ENCODE results near the gene SRL. TPM values are rescaled to one million over a fixed set of nuclear protein-coding genes. Genes with fewer than 3 reads are reported as not detected.
A peak's percentile ranks its signal among the peaks of the same experiment; 100 is the strongest.

Gene SRL
- total RNA-seq, 4 donors from 2014 or later, result 0.84 to 3.6 (median 1.5) TPM

DNA sequence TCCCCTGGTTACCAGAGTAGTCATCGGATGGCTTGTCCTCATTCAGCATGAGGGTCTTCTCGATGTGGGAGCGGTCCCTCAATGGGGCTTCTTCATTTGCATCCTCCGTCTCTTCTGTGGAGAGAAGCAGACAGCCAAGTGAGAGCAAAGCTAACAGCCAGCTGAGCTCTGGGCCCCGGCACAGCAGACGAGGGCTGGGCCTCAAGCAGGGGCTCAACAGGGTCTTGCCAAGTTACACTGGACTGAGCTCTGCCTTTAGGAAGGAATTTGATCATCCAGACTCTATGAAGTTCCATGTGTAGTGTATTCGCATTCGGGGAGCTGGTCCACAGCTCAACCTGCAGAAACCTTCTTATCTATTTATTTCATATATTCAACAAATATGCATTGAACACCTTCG lies 37.4 kb downstream of the SRL start:
- H3K4me3 ChIP-seq, result no peak overlapping the region
- TF ChIP-seq POLR2A (IDR thresholded peaks at IDR 0.05) (no peak), EP300 (IDR thresholded peaks at IDR 0.05) (no peak), CTCF (IDR thresholded peaks at IDR 0.05) (no peak)
- no peak for DNase-seq (ENCODE audit: low spot score in 2 of 2)
- H3K27me3 ChIP-seq, result no peaks in the 10 kb centered on the region
- H3K4me1 ChIP-seq, result peaks cover 0 to 9% (median 0%) of the 10 kb centered on the region in 4 donors
- H3K9me3 ChIP-seq, result no peaks in the 10 kb centered on the region
- WGBS, 2 donors, result 82 to 88% methylated on average over 9 of the region's 9 CpGs
- H3K36me3 ChIP-seq, result no peaks in the 10 kb centered on the region
- H3K27ac ChIP-seq, result no peak overlapping the region

GRCh38 chr16:4203748-4204147 lies 38.1 kb downstream of the SRL start:
- Histone ChIP-seq H3K27me3 (no peaks in the 10 kb centered on the region), H3K27ac (no peak overlapping the region), H3K4me1 (peaks cover 0 to 9% (median 0%) of the 10 kb centered on the region in 4 donors), H3K4me3 (no peak overlapping the region), H3K9me3 (no peaks in the 10 kb centered on the region), H3K36me3 (no peaks in the 10 kb centered on the region)
- DNase-seq (ENCODE audit: low spot score in 2 of 2), result no peak
- WGBS, 2 donors, result 90 to 95% methylated on average over 5 to 11 of the region's 11 CpGs
- TF ChIP-seq EP300 (IDR thresholded peaks at IDR 0.05) (no peak), CTCF (IDR thresholded peaks at IDR 0.05) (no peak), POLR2A (IDR thresholded peaks at IDR 0.05) (no peak)

DNA sequence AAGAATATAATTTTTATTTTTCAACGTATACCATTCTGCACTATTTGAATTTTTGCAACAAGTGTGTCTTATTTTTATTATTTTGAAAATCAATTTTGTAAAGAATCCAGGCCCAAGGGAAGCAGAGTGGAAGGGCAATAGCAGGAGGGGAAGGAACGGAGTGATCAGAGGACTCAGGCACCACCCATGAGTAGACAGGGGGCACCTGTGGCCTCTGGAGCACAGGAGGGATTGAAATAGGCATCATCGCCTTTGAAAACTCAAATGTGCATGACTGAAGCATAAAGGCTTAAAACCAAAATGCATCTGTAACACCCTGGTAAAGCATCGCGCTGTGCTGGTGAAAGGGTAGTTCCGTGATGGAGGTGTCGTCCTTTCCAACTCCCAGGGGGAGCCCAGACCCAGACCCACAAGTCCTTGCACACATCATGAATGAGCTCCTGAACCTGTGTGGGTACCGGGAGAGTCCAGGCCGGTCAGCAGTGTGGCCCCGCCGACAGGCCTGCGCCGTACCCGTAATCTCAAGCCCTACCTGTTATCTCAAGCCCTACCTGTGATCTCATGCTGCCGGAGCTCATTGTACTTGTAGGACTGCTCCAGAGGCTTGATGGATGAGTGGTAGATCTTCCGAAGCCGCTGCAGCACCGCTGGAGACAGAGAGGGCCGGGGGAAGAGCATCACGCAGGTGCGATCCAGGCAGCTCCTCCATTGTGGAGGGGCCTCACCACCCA lies 39.1 kb downstream of the SRL start:
- no peaks in the 10 kb centered on the region for H3K9me3 ChIP-seq
- TF ChIP-seq CTCF (IDR thresholded peaks at IDR 0.05) (no peak), EP300 (IDR thresholded peaks at IDR 0.05) (no peak), POLR2A (IDR thresholded peaks at IDR 0.05) (no peak)
- H3K4me3 ChIP-seq, result no peak overlapping the region
- no peaks in the 10 kb centered on the region for H3K27me3 ChIP-seq
- no peak overlapping the region for H3K27ac ChIP-seq
- 86 to 91% methylated on average over 18 to 20 of the region's 21 CpGs for WGBS, 2 donors
- DNase-seq (ENCODE audit: low spot score in 2 of 2), result no peak
- peaks cover 0 to 9% (median 0%) of the 10 kb centered on the region in 4 donors for H3K4me1 ChIP-seq
- H3K36me3 ChIP-seq, result no peaks in the 10 kb centered on the region

DNA sequence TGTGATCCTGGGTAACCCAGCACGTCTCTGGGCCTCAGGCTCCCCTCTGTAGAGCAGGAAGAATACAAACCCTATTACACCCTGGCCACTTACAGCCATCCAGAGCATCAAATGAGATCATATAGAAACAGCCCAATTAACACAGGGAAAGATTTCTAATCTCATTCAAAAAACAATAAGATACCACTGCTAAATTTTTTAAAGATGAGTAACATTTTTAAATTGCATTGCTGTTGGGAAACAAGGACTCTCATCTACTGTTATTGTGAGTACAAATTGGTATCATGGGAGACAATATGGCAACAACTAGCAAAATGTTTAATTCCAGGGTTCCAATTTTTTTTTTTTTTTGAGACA lies 41.1 kb downstream of the SRL start:
- no peaks in the 10 kb centered on the region for H3K36me3 ChIP-seq
- no peak overlapping the region for H3K4me3 ChIP-seq
- no peaks in the 10 kb centered on the region for H3K9me3 ChIP-seq
- no peak for DNase-seq (ENCODE audit: low spot score in 2 of 2)
- TF ChIP-seq POLR2A (IDR thresholded peaks at IDR 0.05) (no peak), CTCF (IDR thresholded peaks at IDR 0.05) (no peak), EP300 (IDR thresholded peaks at IDR 0.05) (no peak)
- H3K27me3 ChIP-seq, result no peaks in the 10 kb centered on the region
- no peak overlapping the region for H3K27ac ChIP-seq
- H3K4me1 ChIP-seq, result peaks cover 0 to 9% (median 0%) of the 10 kb centered on the region in 4 donors
- WGBS, 2 donors, result 80 to 85% methylated on average over 1 of the region's 1 CpG

DNA sequence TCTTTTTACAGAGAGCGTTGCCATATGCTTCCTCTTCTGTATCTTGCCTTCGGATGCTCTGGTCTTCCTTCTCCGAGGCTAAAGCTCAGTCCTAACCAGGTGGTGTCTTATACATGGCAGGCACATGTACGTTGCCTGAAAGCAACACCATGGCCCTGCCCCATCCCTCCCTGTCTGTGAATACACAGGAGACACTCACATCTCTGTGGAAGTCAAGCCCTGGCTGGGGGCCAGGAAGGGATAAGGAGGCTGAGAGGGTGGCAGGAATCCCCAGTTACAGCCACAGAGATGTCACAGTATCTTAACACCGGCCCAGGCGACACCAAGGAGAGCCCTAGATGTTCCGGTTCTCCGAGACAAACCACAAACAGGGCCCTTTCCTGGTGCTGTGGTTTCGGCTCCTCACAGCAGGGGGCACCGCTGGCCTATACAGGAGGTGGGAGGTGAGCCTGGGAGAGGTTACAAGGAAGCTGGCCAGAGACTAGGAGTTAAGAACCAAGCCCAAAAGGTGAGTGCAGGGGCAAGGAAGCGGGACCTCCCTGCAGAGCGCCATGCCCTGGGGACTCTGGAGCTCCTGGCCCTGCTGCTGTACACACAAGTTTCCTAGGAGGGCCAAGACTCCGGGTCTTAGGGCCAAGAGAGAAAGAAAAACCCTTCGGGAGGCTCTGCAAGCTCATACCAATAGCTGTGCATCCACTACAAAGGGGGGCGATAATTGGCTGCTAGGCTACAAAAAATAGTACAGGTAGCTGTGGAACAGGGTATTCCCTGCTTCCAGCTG lies 41.7 kb downstream of the SRL start:
- Histone ChIP-seq H3K27me3 (no peaks in the 10 kb centered on the region), H3K4me1 (peaks cover 0 to 9% (median 0%) of the 10 kb centered on the region in 4 donors), H3K4me3 (no peak overlapping the region), H3K27ac (no peak overlapping the region), H3K9me3 (no peaks in the 10 kb centered on the region), H3K36me3 (no peaks in the 10 kb centered on the region)
- 38 to 47% methylated on average over 12 to 15 of the region's 15 CpGs for WGBS, 2 donors
- peak; percentile 31 to 54 for DNase-seq (ENCODE audit: low spot score in 2 of 2)
- peak; percentile 45 to 73 (median 56) for TF ChIP-seq CTCF (IDR thresholded peaks at IDR 0.05)
- TF ChIP-seq POLR2A (IDR thresholded peaks at IDR 0.05), result no peak
- no peak for TF ChIP-seq EP300 (IDR thresholded peaks at IDR 0.05)

Data from tibial nerve (tissue), 4 donors.